DND-41 (cell line): ENCODE results near the gene HOTAIR.

ENCODE experiments used
- ATAC-seq: fragments of 200-7000 bp; cut with Tn5 transposase; 3 replicates; pipeline ENCODE4 v1.9.1; 2021; ENCODE audit warnings: low read depth; ENCODE audit not compliant: insufficient read depth
- DNase-seq: peaks from one replicate; pipeline ENCODE4 v3.0.0-alpha.2; 2020
- H2AFZ ChIP-seq: 2 replicates; pipeline ENCODE4 v1.6.0; 2012; ENCODE audit warnings: low read depth, low read length
- H3K27ac ChIP-seq: 2 replicates; pipeline ENCODE4 v1.5.1; 2012; ENCODE audit warnings: low read length, inconsistent platforms
- H3K27me3 ChIP-seq: fragments of 200-600 bp; sonication (generic); 2 replicates; pipeline ENCODE4 v1.6.0; 2012; ENCODE audit warnings: low read length, mild to moderate bottlenecking, inconsistent platforms; ENCODE audit not compliant: insufficient read depth, poor library complexity
- H3K36me3 ChIP-seq: 2 replicates; pipeline ENCODE4 v1.5.1; 2012; ENCODE audit warnings: low read length, inconsistent platforms; ENCODE audit not compliant: insufficient read depth
- H3K4me1 ChIP-seq: 2 replicates; pipeline ENCODE4 v1.5.1; 2012; ENCODE audit warnings: mild to moderate bottlenecking, low read length; ENCODE audit not compliant: insufficient read depth
- H3K4me2 ChIP-seq: 2 replicates; pipeline ENCODE4 v1.6.0; 2012; ENCODE audit warnings: mild to moderate bottlenecking, moderate library complexity, low read length, inconsistent platforms; ENCODE audit not compliant: insufficient read depth
- H3K4me3 ChIP-seq, 2 experiments: fragments of 200-600 bp in 1 of 2; shearing (Covaris generic) in 1 of 2; 2 replicates each; pipeline ENCODE4 v1.5.1; 2012 to 2016; ENCODE audit warnings: inconsistent platforms in 2 of 2, low read length in 2 of 2, mild to moderate bottlenecking in 2 of 2, low read depth in 1 of 2, moderate library complexity in 1 of 2
- H3K79me2 ChIP-seq: 2 replicates; pipeline ENCODE4 v1.6.0; 2012; ENCODE audit warnings: low read length, inconsistent platforms; ENCODE audit not compliant: insufficient read depth
- H3K9ac ChIP-seq: 2 replicates; pipeline ENCODE4 v1.6.0; 2012; ENCODE audit warnings: low read depth, mild to moderate bottlenecking, inconsistent platforms, low read length, moderate library complexity
- H3K9me3 ChIP-seq: 2 replicates; pipeline ENCODE4 v1.5.1; 2012; ENCODE audit warnings: low read length, moderate library complexity, mild to moderate bottlenecking, inconsistent platforms; ENCODE audit not compliant: insufficient read depth, severe bottlenecking
- H4K20me1 ChIP-seq: 2 replicates; pipeline ENCODE4 v1.6.0; 2012; ENCODE audit warnings: low read length; ENCODE audit not compliant: insufficient read depth
- CTCF ChIP-seq: IDR thresholded peaks from 2 replicates; pipeline ENCODE4 v1.5.1; 2012; ENCODE audit warnings: borderline replicate concordance, low read length, moderate library complexity, mild to moderate bottlenecking; ENCODE audit not compliant: poor library complexity, severe bottlenecking; ENCODE audit errors: extremely low read depth
- EZH2 ChIP-seq: IDR thresholded peaks from 3 replicates; pipeline ENCODE4 v1.6.1; 2012; ENCODE audit warnings: borderline replicate concordance, low read depth, mild to moderate bottlenecking, moderate library complexity, low read length, inconsistent platforms; ENCODE audit not compliant: severe bottlenecking

HOTAIR gene

GRCh38 chr12:53960187-53961024, 14.3 kb downstream of the HOTAIR start:
- Histone ChIP-seq H3K27me3 (peaks cover 59% of the 10 kb centered on the region), H3K4me2 (no peak overlapping the region)
- ATAC-seq, result no peak

GRCh38 chr12:53959314-53959713, 15.4 kb downstream of the HOTAIR start:
- Histone ChIP-seq H4K20me1 (no peaks in the 10 kb centered on the region), H3K27me3 (peaks cover 50% of the 10 kb centered on the region), H3K9ac (no peak overlapping the region), H3K79me2 (no peaks in the 10 kb centered on the region), H3K36me3 (no peaks in the 10 kb centered on the region), H2AFZ (no peak overlapping the region), H3K4me3 (no peak overlapping the region), H3K4me1 (no peaks in the 10 kb centered on the region), H3K9me3 (no peaks in the 10 kb centered on the region), H3K27ac (no peak overlapping the region), H3K4me2 (no peak overlapping the region)
- no peak for ATAC-seq
- no peak for DNase-seq
- TF ChIP-seq EZH2 (no peak), CTCF (no peak)

More at GRCh38 chr12:53960187-53961024, 14.3 kb downstream of the HOTAIR start:
- Histone ChIP-seq H3K9ac (no peak overlapping the region), H2AFZ (no peak overlapping the region), H4K20me1 (no peaks in the 10 kb centered on the region), H3K4me3 (no peak overlapping the region), H3K4me1 (0 out of 2 replicates have a peak, but pooled peaks cover 2% of the 10 kb centered on the region), H3K79me2 (no peaks in the 10 kb centered on the region), H3K9me3 (no peaks in the 10 kb centered on the region), H3K27ac (no peak overlapping the region), H3K36me3 (no peaks in the 10 kb centered on the region)
- TF ChIP-seq EZH2, result no peak
- TF ChIP-seq CTCF, result no peak
- no peak for DNase-seq

GRCh38 chr12:53958128-53958527, 16.6 kb downstream of the HOTAIR start:
- DNase-seq (no peak), ATAC-seq (no peak)
- Histone ChIP-seq H3K27me3 (peaks cover 56% of the 10 kb centered on the region), H3K9me3 (no peaks in the 10 kb centered on the region), H3K79me2 (no peaks in the 10 kb centered on the region), H3K4me1 (no peaks in the 10 kb centered on the region), H3K4me3 (no peak overlapping the region), H2AFZ (no peak overlapping the region), H3K36me3 (no peaks in the 10 kb centered on the region), H3K27ac (no peak overlapping the region), H3K9ac (no peak overlapping the region), H4K20me1 (no peaks in the 10 kb centered on the region), H3K4me2 (no peak overlapping the region)
- TF ChIP-seq CTCF (no peak), EZH2 (no peak)
